ENCODE data around the gene COPE.

COPE gene

DNA sequence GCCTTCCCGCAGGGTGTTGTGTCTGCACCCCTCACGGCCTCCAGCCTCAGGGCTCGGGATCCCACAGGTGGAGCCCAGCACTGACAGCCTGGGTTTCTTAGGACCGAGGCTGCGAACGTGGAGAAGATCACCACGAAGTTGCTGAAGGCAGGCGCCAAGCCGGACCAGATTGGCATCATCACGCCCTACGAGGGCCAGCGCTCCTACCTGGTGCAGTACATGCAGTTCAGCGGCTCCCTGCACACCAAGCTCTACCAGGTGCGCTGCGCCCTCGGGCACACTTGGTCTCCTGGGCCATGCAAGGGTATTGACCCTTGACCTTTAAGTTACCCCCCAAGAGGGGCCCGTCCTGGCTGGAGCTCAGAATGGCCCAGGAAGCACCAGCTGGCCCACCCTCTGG lies 58.5 kb downstream of the COPE start:
- H3K4me3 ChIP-seq (ENCODE audit: low read depth, low read length) = no peak overlapping the region
- TF ChIP-seq, protein P1, sequence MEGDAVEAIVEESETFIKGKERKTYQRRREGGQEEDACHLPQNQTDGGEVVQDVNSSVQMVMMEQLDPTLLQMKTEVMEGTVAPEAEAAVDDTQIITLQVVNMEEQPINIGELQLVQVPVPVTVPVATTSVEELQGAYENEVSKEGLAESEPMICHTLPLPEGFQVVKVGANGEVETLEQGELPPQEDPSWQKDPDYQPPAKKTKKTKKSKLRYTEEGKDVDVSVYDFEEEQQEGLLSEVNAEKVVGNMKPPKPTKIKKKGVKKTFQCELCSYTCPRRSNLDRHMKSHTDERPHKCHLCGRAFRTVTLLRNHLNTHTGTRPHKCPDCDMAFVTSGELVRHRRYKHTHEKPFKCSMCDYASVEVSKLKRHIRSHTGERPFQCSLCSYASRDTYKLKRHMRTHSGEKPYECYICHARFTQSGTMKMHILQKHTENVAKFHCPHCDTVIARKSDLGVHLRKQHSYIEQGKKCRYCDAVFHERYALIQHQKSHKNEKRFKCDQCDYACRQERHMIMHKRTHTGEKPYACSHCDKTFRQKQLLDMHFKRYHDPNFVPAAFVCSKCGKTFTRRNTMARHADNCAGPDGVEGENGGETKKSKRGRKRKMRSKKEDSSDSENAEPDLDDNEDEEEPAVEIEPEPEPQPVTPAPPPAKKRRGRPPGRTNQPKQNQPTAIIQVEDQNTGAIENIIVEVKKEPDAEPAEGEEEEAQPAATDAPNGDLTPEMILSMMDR (IDR thresholded peaks at IDR 0.05; ENCODE audit: control insufficient read depth, extremely low read depth, insufficient read depth) = no peak
- no peak for DNase-seq (ENCODE audit: low read depth)

DNA sequence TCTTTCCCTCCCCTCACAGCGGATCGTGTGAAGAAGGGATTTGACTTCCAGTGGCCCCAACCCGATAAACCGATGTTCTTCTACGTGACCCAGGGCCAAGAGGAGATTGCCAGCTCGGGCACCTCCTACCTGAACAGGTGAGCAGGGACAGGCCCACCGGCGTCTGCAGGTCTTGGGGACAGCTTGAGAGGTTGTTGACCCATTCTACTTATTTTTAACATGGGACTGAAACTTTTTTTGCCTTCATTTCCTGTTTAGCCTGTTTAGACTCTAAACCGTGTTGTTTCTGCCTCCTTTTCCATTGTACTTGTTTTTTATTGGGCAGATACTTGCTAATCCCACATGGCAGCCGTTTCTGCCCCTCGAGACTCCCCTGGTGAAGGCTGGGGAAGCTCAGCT lies 58.9 kb downstream of the COPE start:
- TF ChIP-seq, protein P1 (IDR thresholded peaks at IDR 0.05; ENCODE audit: control insufficient read depth, extremely low read depth, insufficient read depth) = no peak

GRCh38 chr19:18859676-18860301 lies 59.4 kb downstream of the COPE start:
- TF ChIP-seq, protein P1 (IDR thresholded peaks at IDR 0.05; ENCODE audit: control insufficient read depth, extremely low read depth, insufficient read depth) = no peak
- H3K4me3 ChIP-seq (ENCODE audit: low read depth, low read length) = no peak overlapping the region
- DNase-seq (ENCODE audit: low read depth) = no peak

More for the DNA sequence above, 58.9 kb downstream of the COPE start:
- no peak overlapping the region for H3K4me3 ChIP-seq (ENCODE audit: low read depth, low read length)
- DNase-seq (ENCODE audit: low read depth) = no peak

DNA sequence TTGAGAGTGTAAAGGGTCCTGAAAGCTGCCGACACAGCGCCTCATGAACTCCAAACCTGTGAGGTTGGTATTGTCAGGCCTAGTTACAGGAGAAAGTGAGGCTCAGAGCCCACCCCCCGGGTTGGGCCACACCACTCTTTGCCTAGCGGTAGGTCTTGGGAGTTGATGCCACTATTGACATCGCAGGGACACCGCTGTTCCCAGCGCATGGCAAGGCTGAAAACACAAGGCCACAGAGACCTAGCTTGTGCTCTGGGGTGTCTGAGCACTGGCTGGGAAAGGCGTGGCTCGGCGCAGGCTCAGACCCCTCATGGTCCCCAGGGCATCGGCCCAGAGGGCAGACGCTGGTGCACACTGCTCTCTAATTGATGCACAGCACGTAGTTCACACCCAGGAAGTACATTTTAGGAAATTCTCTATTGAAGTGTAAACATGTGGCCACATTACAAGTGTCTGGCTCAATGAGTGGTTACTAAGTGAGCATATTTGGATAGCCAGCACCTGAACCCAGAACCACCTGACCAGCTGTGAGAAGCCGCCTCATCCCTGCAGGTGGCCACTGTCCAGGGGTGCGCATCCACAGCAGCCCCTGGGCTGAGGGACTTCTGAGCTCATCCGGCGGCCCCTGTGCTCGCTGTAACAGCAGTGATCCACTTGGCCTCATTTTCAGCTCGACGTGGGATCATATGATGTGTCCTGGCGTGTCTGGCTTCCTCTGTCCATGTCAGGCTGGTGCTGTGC lies 60.1 kb downstream of the COPE start:
- DNase-seq (ENCODE audit: low read depth) = no peak
- TF ChIP-seq, protein P1 (IDR thresholded peaks at IDR 0.05; ENCODE audit: control insufficient read depth, extremely low read depth, insufficient read depth) = no peak

DNA sequence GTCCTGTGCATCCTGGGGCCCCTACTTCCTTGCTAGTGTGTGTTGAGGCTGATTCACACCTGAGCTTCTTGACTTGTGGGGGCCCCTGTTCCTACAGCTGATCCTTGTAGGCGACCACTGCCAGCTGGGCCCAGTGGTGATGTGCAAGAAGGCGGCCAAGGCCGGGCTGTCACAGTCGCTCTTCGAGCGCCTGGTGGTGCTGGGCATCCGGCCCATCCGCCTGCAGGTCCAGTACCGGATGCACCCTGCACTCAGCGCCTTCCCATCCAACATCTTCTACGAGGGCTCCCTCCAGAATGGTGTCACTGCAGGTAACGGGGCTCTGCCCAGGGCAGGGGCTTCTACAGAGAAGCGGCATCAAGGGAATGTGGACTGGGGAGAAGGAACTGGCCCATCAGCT lies 62.0 kb downstream of the COPE start:
- TF ChIP-seq, protein P1 (IDR thresholded peaks at IDR 0.05; ENCODE audit: control insufficient read depth, extremely low read depth, insufficient read depth) = no peak
- no peak overlapping the region for H3K4me3 ChIP-seq (ENCODE audit: low read depth, low read length)
- no peak for DNase-seq (ENCODE audit: low read depth)

More for the DNA sequence above, 60.1 kb downstream of the COPE start:
- H3K4me3 ChIP-seq (ENCODE audit: low read depth, low read length) = no peak overlapping the region

- TF ChIP-seq, protein P1 (IDR thresholded peaks at IDR 0.05; ENCODE audit: control insufficient read depth, extremely low read depth, insufficient read depth) = peak; percentile 53
- no peak overlapping the region for H3K4me3 ChIP-seq (ENCODE audit: low read depth, low read length)
- DNase-seq (ENCODE audit: low read depth) = no peak
These were observed 62.6 kb downstream of the COPE start for GRCh38 chr19:18856385-18857126.

All from LNCaP clone FGC (cell line).